CD4-positive, CD25-positive, alpha-beta regulatory T cell (primary cell): ENCODE measurements around the gene UBE2D4. TPM values are rescaled to one million over a fixed set of nuclear protein-coding genes. Genes with fewer than 3 reads are reported as not detected.
A peak's percentile ranks its signal among the peaks of the same experiment; 100 is the strongest.
"Not testable (repeated sequence)": the region's sequence is repeated elsewhere in the genome, so short reads cannot be mapped to it uniquely, and the experiment has no call there.

Experiments
- ATAC-seq, 2 donors: fragments of 150-1000 bp; cut with Tn5 transposase; one replicate each; pipeline ENCODE4 v1.10.0; 2021; ENCODE audit warnings: low read depth in 2 of 2, moderate number of reproducible peaks in 2 of 2, moderate library complexity in 1 of 2
- DNase-seq, 3 donors: peaks; one replicate each; pipeline versions ENCODE4 v3.0.0 to v3.0.0-alpha.2; 2012 to 2022; ENCODE audit warnings: mixed read lengths in 1 of 3
- H3K27ac ChIP-seq: one replicate; pipeline ENCODE4 v1.7.0; 2013; ENCODE audit warnings: mild to moderate bottlenecking, low read length; ENCODE audit not compliant: insufficient read depth, poor library complexity, severe bottlenecking
- H3K27me3 ChIP-seq: one replicate; pipeline ENCODE4 v1.7.0; 2013; ENCODE audit warnings: low read length; ENCODE audit not compliant: control insufficient read depth, insufficient read depth
- H3K36me3 ChIP-seq: one replicate; pipeline ENCODE4 v1.7.0; 2013; ENCODE audit warnings: mild to moderate bottlenecking, low read length, moderate library complexity; ENCODE audit not compliant: control insufficient read depth, insufficient read depth
- H3K4me1 ChIP-seq: 2 replicates; pipeline ENCODE4 v1.7.0; 2013; ENCODE audit warnings: mild to moderate bottlenecking, low read length; ENCODE audit not compliant: insufficient read depth, control insufficient read depth, poor library complexity, severe bottlenecking
- H3K4me3 ChIP-seq: one replicate; pipeline ENCODE4 v1.7.0; 2013; ENCODE audit warnings: low read depth, mild to moderate bottlenecking, low read length, moderate library complexity
- H3K9me3 ChIP-seq, 2 experiments: 1 replicate in 1 of 2; 2 replicates in 1 of 2; pipeline ENCODE4 v1.7.0; 2013; ENCODE audit warnings: low read length in 2 of 2, mild to moderate bottlenecking in 1 of 2, moderate library complexity in 1 of 2; ENCODE audit not compliant: control insufficient read depth in 2 of 2
- H3K27ac Mint-ChIP-seq, 3 donors: one replicate each; pipeline ENCODE4 v1.8.0; 2020 to 2022; ENCODE audit warnings: mild to moderate bottlenecking in 3 of 3, mixed read lengths in 3 of 3, moderate library complexity in 2 of 3
- H3K27me3 Mint-ChIP-seq: one replicate; pipeline ENCODE4 v1.8.0; 2022; ENCODE audit warnings: mild to moderate bottlenecking, mixed read lengths
- H3K36me3 Mint-ChIP-seq: one replicate; pipeline ENCODE4 v1.8.0; 2020; ENCODE audit warnings: mixed read lengths
- H3K4me1 Mint-ChIP-seq, 4 donors: one replicate each; pipeline ENCODE4 v1.8.0; 2020 to 2022; ENCODE audit warnings: mixed read lengths in 4 of 4, mild to moderate bottlenecking in 1 of 4
- H3K4me3 Mint-ChIP-seq, 4 donors: one replicate each; pipeline ENCODE4 v1.8.0; 2020 to 2022; ENCODE audit warnings: mild to moderate bottlenecking in 4 of 4, mixed read lengths in 4 of 4, moderate library complexity in 3 of 4
- H3K9me3 Mint-ChIP-seq, 7 donors: one replicate each; pipeline ENCODE4 v1.8.0; 2020 to 2022; ENCODE audit warnings: mixed read lengths in 7 of 7, mild to moderate bottlenecking in 3 of 7, moderate library complexity in 2 of 7
- polyA plus RNA-seq, 4 donors: library from polyadenylated mRNA; unstranded; fragments of 300-500 nt; fragmentation: Illumina TruSeq; gene quantifications; one replicate each; pipeline ENCODE4 v1.2.3, GENCODE V29; 2021
- total RNA-seq: library from RNA; stranded (reverse); gene quantifications from one replicate; pipeline ENCODE4 v1.2.3, GENCODE V29; 2022

UBE2D4 gene
- total and polyA plus RNA-seq, 5 donors from 2014 or later, result 10.6 to 15.5 (median 13.3) TPM

GRCh38 chr7:43954524-43955228 lies 28.4 kb downstream of the UBE2D4 start:
- no peaks in the 10 kb centered on the region for H3K9me3 Mint-ChIP-seq
- H3K4me1 ChIP-seq, result peaks cover 10% of the 10 kb centered on the region
- H3K4me3 Mint-ChIP-seq, result no peak overlapping the region

GRCh38 chr7:43956027-43956426 lies 29.8 kb downstream of the UBE2D4 start:
- Histone ChIP-seq H3K27ac (no peak overlapping the region), H3K4me1 (peaks cover 10% of the 10 kb centered on the region), H3K4me3 (no peak overlapping the region), H3K27me3 (no peaks in the 10 kb centered on the region), H3K36me3 (peaks cover 9% of the 10 kb centered on the region), H3K9me3 (no peaks in the 10 kb centered on the region)
- Mint-ChIP-seq H3K9me3 (no peaks in the 10 kb centered on the region), H3K27ac (peak overlapping the region; percentile 63 to 91 (median 85)), H3K4me1 (peaks cover 8 to 23% (median 10%) of the 10 kb centered on the region in 4 donors), H3K36me3 (peaks cover 34% of the 10 kb centered on the region), H3K27me3 (no peaks in the 10 kb centered on the region), H3K4me3 (peak overlapping the region in 2 of 4 donors; percentile 34 to 76)
- DNase-seq (peak in 1 of 3 donors; percentile 10), ATAC-seq (peak; percentile 44 to 45)

More at GRCh38 chr7:43954524-43955228, 28.4 kb downstream of the UBE2D4 start:
- Histone ChIP-seq H3K4me3 (no peak overlapping the region), H3K27ac (no peak overlapping the region), H3K36me3 (peaks cover 15% of the 10 kb centered on the region), H3K27me3 (no peaks in the 10 kb centered on the region), H3K9me3 (no peaks in the 10 kb centered on the region)
- DNase-seq (peak in 2 of 3 donors; percentile 24 to 39), ATAC-seq (peak; percentile 50 to 58)
- Mint-ChIP-seq H3K36me3 (peaks cover 35% of the 10 kb centered on the region), H3K27me3 (no peaks in the 10 kb centered on the region), H3K4me1 (peaks cover 8 to 23% (median 9%) of the 10 kb centered on the region in 4 donors), H3K27ac (peak overlapping the region in 1 of 3 donors; percentile 62)

GRCh38 chr7:43960933-43961332 lies 34.7 kb downstream of the UBE2D4 start:
- Histone ChIP-seq H3K9me3 (no peaks in the 10 kb centered on the region), H3K4me1 (peaks cover 5% of the 10 kb centered on the region), H3K36me3 (no peaks in the 10 kb centered on the region), H3K4me3 (no peak overlapping the region), H3K27ac (no peak overlapping the region), H3K27me3 (no peaks in the 10 kb centered on the region)
- Mint-ChIP-seq H3K4me3 (no peak overlapping the region), H3K27me3 (no peaks in the 10 kb centered on the region), H3K9me3 (no peaks in the 10 kb centered on the region), H3K27ac (no peak overlapping the region), H3K36me3 (peaks cover 19% of the 10 kb centered on the region), H3K4me1 (peaks cover 5 to 7% (median 6%) of the 10 kb centered on the region in 4 donors)
- ATAC-seq (no peak), DNase-seq (no peak)

- H3K9me3 ChIP-seq, H3K4me1 ChIP-seq, H3K27me3 Mint-ChIP-seq, DNase-seq, H3K27me3 ChIP-seq, H3K4me3 Mint-ChIP-seq, H3K4me3 ChIP-seq, H3K4me1 Mint-ChIP-seq, H3K36me3 ChIP-seq, H3K27ac Mint-ChIP-seq, H3K36me3 Mint-ChIP-seq, ATAC-seq, H3K27ac ChIP-seq, H3K9me3 Mint-ChIP-seq: not testable (repeated sequence)
Measured at GRCh38 chr7:43966392-43966791, 40.2 kb downstream of the UBE2D4 start.

GRCh38 chr7:43968172-43969040 lies 42.2 kb downstream of the UBE2D4 start:
- H3K4me3 ChIP-seq, DNase-seq, H3K9me3 ChIP-seq, H3K27ac Mint-ChIP-seq, H3K27ac ChIP-seq, H3K4me1 Mint-ChIP-seq, H3K27me3 ChIP-seq, ATAC-seq, H3K4me3 Mint-ChIP-seq, H3K4me1 ChIP-seq, H3K27me3 Mint-ChIP-seq, H3K36me3 ChIP-seq, H3K9me3 Mint-ChIP-seq, H3K36me3 Mint-ChIP-seq: not testable (repeated sequence)

GRCh38 chr7:43969586-43969985 lies 43.4 kb downstream of the UBE2D4 start:
- not testable (repeated sequence) for H3K4me3 ChIP-seq, H3K9me3 ChIP-seq, H3K27ac Mint-ChIP-seq, H3K27ac ChIP-seq, H3K4me1 ChIP-seq, H3K4me1 Mint-ChIP-seq, H3K4me3 Mint-ChIP-seq, H3K27me3 Mint-ChIP-seq, H3K36me3 Mint-ChIP-seq, H3K9me3 Mint-ChIP-seq, DNase-seq, H3K27me3 ChIP-seq, H3K36me3 ChIP-seq, ATAC-seq

- H3K27ac Mint-ChIP-seq, H3K9me3 ChIP-seq, DNase-seq, ATAC-seq, H3K4me3 ChIP-seq, H3K4me1 ChIP-seq, H3K27me3 ChIP-seq, H3K9me3 Mint-ChIP-seq, H3K27me3 Mint-ChIP-seq, H3K4me3 Mint-ChIP-seq, H3K4me1 Mint-ChIP-seq, H3K27ac ChIP-seq, H3K36me3 Mint-ChIP-seq, H3K36me3 ChIP-seq: not testable (repeated sequence)
Measured at GRCh38 chr7:43970698-43971097, 44.5 kb downstream of the UBE2D4 start.
